Measurements from ENCODE around the gene INTS4. TPM values are rescaled to one million over a fixed set of nuclear protein-coding genes. Genes with fewer than 3 reads are reported as not detected.

Gene INTS4
- total and polyA plus RNA-seq, 2 donors from 2014 or later: 16.7 to 34.6 TPM

DNA sequence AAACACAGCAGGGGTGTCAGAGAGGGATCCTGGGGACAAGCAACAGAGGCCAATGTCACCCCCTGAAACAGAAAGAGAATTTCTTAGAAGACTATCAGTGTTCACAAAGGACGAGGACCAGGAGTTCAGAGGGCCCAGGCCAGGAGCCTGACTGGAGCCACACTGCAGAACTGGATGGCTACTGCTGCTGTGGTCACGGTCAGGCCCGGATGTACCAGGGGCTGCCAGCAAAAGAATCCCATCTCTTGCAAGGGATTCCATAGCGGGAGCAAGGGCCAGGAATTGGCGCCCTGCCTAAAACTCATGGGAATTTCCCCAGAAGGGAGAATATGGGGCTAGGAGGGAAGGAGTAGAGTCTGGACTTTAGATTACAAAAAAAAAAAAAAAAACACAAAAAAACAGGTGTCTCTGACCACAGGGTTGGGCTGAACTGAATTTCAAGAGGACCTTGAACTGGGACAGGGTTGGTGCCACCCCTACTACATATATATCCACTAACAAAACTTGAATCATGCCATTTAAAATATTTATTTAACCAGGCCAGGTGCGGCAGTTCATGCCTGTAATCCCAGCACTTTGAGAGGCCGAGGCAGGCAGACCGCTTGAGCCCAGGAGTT is 44.3 kb upstream of the INTS4 start:
- intact Hi-C loops (cut with DNase I): no loop called here
- H3K27ac ChIP-seq (ENCODE audit: low read depth in 2 of 2, low read length in 2 of 2): no peak overlapping the region
- no peaks in the 10 kb centered on the region for H3K27me3 ChIP-seq (ENCODE audit: control insufficient read depth, insufficient read depth, low read length)
- no peaks in the 10 kb centered on the region for H3K9me3 ChIP-seq (ENCODE audit: control insufficient read depth in 2 of 3, insufficient read depth in 1 of 3, low read length in 3 of 3)
- TF ChIP-seq, protein P1, sequence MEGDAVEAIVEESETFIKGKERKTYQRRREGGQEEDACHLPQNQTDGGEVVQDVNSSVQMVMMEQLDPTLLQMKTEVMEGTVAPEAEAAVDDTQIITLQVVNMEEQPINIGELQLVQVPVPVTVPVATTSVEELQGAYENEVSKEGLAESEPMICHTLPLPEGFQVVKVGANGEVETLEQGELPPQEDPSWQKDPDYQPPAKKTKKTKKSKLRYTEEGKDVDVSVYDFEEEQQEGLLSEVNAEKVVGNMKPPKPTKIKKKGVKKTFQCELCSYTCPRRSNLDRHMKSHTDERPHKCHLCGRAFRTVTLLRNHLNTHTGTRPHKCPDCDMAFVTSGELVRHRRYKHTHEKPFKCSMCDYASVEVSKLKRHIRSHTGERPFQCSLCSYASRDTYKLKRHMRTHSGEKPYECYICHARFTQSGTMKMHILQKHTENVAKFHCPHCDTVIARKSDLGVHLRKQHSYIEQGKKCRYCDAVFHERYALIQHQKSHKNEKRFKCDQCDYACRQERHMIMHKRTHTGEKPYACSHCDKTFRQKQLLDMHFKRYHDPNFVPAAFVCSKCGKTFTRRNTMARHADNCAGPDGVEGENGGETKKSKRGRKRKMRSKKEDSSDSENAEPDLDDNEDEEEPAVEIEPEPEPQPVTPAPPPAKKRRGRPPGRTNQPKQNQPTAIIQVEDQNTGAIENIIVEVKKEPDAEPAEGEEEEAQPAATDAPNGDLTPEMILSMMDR (IDR thresholded peaks at IDR 0.05; ENCODE audit: borderline replicate concordance, extremely low read depth, insufficient read depth): no peak
- no peak overlapping the region for H3K4me3 ChIP-seq (ENCODE audit: low read length in 3 of 3)
- no peak for DNase-seq
- H3K36me3 ChIP-seq (ENCODE audit: control insufficient read depth in 2 of 3, insufficient read depth in 3 of 3, low read length in 3 of 3): no peaks in the 10 kb centered on the region
- H3K4me1 ChIP-seq (ENCODE audit: control insufficient read depth in 2 of 3, insufficient read depth in 2 of 3, low read depth in 1 of 3, low read length in 3 of 3): peaks cover 6 to 8% (median 8%) of the 10 kb centered on the region in 3 donors
- H3K9ac ChIP-seq (ENCODE audit: low read length in 3 of 3): no peak overlapping the region
- FAIRE-seq: no peak

- TF ChIP-seq, protein P1 (IDR thresholded peaks at IDR 0.05; ENCODE audit: borderline replicate concordance, extremely low read depth, insufficient read depth): no peak
- no peak overlapping the region for H3K27ac ChIP-seq (ENCODE audit: low read depth in 2 of 2, low read length in 2 of 2)
- intact Hi-C loops (cut with DNase I): no loop called here
- no peak overlapping the region for H3K4me3 ChIP-seq (ENCODE audit: low read length in 3 of 3)
- no peak overlapping the region for H3K9ac ChIP-seq (ENCODE audit: low read length in 3 of 3)
- no peaks in the 10 kb centered on the region for H3K9me3 ChIP-seq (ENCODE audit: control insufficient read depth in 2 of 3, insufficient read depth in 1 of 3, low read length in 3 of 3)
- no peaks in the 10 kb centered on the region for H3K36me3 ChIP-seq (ENCODE audit: control insufficient read depth in 2 of 3, insufficient read depth in 3 of 3, low read length in 3 of 3)
- H3K4me1 ChIP-seq (ENCODE audit: control insufficient read depth in 2 of 3, insufficient read depth in 2 of 3, low read depth in 1 of 3, low read length in 3 of 3): peaks cover 6 to 8% (median 8%) of the 10 kb centered on the region in 3 donors
- DNase-seq: no peak
- no peak for FAIRE-seq
- H3K27me3 ChIP-seq (ENCODE audit: control insufficient read depth, insufficient read depth, low read length): no peaks in the 10 kb centered on the region
These were observed 43.6 kb upstream of the INTS4 start for GRCh38 chr11:78037825-78038620.

- H3K4me3 ChIP-seq (ENCODE audit: low read length in 3 of 3): no peak overlapping the region
- peaks cover 6 to 8% (median 8%) of the 10 kb centered on the region in 3 donors for H3K4me1 ChIP-seq (ENCODE audit: control insufficient read depth in 2 of 3, insufficient read depth in 2 of 3, low read depth in 1 of 3, low read length in 3 of 3)
- intact Hi-C loops (cut with DNase I): no loop called here
- H3K9ac ChIP-seq (ENCODE audit: low read length in 3 of 3): no peak overlapping the region
- FAIRE-seq (no peak), DNase-seq (no peak)
- no peaks in the 10 kb centered on the region for H3K36me3 ChIP-seq (ENCODE audit: control insufficient read depth in 2 of 3, insufficient read depth in 3 of 3, low read length in 3 of 3)
- no peak overlapping the region for H3K27ac ChIP-seq (ENCODE audit: low read depth in 2 of 2, low read length in 2 of 2)
- TF ChIP-seq, protein P1 (IDR thresholded peaks at IDR 0.05; ENCODE audit: borderline replicate concordance, extremely low read depth, insufficient read depth): no peak
- no peaks in the 10 kb centered on the region for H3K9me3 ChIP-seq (ENCODE audit: control insufficient read depth in 2 of 3, insufficient read depth in 1 of 3, low read length in 3 of 3)
- H3K27me3 ChIP-seq (ENCODE audit: control insufficient read depth, insufficient read depth, low read length): no peaks in the 10 kb centered on the region
These were observed 42.6 kb upstream of the INTS4 start for GRCh38 chr11:78037056-78037455.

All from kidney (tissue), 14 donors.